SW 1271 (cell line): Measurements from ENCODE around the gene SSX2B.
"Not testable (repeated sequence)": the region's sequence is repeated elsewhere in the genome, so short reads cannot be mapped to it uniquely, and the experiment has no call there.

Source experiments
- DNase-seq, 2 experiments: peaks; one replicate each; lab custom pipeline; 2025; lab: John Stamatoyannopoulos, UW

SSX2B gene, protein sequence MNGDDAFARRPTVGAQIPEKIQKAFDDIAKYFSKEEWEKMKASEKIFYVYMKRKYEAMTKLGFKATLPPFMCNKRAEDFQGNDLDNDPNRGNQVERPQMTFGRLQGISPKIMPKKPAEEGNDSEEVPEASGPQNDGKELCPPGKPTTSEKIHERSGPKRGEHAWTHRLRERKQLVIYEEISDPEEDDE

DNA sequence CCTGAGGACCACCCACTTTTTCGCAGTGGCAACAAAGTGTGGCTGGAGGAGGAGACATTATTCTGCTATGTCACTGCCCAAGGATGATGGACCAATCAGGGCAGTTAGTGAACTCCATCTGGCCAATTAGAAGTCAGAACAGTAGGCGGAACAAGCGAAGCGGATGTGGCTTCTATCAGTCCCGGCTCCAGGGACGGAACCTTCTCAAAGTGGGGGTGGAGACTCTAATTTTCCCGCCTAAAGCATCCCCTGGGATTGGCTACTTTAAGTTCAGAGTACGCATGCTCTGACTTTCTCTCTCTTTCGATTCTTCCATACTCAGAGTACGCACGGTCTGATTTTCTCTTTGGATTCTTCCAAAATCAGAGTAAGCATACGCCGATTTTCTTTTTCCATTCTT is at the start of gene SSX2B:
Gene SSX2B (plus strand): TSS at position 301 of the 400 bp plus-strand sequence. CDS start 1,429 bp downstream, outside the sequence.
- DNase-seq: not testable (repeated sequence)

DNA sequence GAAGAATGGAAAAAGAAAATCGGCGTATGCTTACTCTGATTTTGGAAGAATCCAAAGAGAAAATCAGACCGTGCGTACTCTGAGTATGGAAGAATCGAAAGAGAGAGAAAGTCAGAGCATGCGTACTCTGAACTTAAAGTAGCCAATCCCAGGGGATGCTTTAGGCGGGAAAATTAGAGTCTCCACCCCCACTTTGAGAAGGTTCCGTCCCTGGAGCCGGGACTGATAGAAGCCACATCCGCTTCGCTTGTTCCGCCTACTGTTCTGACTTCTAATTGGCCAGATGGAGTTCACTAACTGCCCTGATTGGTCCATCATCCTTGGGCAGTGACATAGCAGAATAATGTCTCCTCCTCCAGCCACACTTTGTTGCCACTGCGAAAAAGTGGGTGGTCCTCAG is 44.0 kb upstream of the SSX2B start, which contains the start of gene SSX2:
Gene SSX2 (minus strand): TSS at position 101 of the 400 bp plus-strand sequence. CDS start 1,429 bp downstream, outside the sequence.
- DNase-seq: not testable (repeated sequence)

DNA sequence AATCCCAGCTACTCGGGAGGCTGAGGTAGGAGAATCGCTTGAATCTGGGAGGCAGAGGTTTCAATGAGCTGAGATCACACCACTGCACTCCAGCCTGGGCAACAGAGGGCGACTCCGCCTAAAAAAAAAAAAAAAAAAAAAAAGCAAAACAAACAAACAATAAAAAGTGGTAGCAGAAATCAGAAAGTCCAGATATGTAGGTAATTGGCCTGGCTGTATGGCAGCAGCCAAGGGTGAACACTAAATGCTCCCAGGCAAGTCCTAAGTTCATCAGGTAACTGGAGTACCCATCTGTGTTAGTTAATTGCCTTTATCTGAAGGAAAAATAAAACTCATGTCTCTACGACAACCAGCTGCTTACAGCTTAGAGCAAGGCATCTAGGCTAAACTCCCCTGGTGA is 14.9 kb downstream of the SSX2B start:
- DNase-seq: not testable (repeated sequence)

DNA sequence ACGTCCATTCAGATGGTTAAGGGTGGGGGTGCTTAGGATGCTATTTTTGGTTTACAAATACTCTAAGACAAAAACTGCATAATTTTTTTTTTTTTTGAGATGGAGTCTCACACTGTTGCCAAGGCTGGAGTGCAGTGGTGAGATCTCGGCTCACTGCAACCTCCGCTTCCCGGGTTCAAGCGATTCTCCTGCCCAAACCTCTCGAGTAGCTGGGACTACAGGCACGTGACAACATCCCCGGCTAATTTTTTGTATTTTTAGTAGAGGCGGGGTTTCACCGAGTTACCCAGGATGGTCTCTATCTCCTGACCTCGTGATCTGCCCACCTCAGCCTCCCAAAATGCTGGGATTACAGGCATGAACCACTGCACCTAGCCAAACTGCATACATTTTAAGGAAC is 22.5 kb downstream of the SSX2B start:
- not testable (repeated sequence) for DNase-seq

DNA sequence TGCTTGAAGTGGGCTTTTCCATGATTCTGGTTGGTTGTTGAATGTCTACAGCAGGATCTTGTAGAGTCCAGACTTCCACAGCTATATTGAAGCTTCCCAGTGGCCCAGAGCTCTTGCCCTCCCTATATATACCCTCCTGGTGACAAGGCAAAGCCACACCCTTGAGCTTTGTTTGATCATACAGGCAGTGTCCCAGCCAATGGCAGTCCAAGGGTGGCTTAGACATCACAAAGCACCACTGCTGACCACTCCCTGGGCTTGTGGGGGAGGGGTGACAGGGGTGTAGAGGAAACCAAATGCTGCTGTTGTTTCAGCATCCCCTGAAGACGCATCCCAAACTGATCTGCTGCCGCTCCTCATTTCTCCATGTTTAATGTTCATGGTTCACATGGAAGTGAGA is 46.3 kb downstream of the SSX2B start, which contains the start of gene SPANXN5:
Gene SPANXN5 (minus strand): TSS at position 101 of the 400 bp plus-strand sequence. CDS start 79 bp downstream, at position 22.
- not testable (repeated sequence) for DNase-seq

DNA sequence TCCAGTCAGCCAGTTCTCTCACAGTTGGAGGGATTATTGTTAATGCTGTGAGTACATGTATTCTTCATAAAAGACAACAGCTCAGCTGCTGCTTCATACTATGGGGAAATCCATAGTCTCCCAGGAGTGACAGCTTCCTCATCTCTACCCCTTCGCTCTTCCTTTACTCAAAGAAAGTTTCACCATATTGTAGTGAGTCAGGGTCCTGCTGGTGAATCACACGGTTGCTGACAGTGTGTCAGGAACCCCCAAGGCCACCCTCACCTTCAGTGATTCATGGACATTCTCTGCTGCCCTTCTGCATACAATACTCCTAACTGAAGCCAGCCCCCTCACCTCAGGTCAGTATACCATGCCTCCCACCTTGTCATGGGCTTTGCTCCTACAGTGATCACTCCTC is 53.8 kb downstream of the SSX2B start:
- DNase-seq: not testable (repeated sequence)
